SKM-1 (cell line): ENCODE results near the gene TADA2A.

Source experiments
- DNase-seq: peaks from one replicate; lab custom pipeline; 2025; ENCODE audit not compliant: unreplicated experiment; lab: John Stamatoyannopoulos, UW

The TADA2A gene

GRCh38 chr17:37458805-37459204, 52.1 kb downstream of the TADA2A start:
- no peak for DNase-seq

DNA sequence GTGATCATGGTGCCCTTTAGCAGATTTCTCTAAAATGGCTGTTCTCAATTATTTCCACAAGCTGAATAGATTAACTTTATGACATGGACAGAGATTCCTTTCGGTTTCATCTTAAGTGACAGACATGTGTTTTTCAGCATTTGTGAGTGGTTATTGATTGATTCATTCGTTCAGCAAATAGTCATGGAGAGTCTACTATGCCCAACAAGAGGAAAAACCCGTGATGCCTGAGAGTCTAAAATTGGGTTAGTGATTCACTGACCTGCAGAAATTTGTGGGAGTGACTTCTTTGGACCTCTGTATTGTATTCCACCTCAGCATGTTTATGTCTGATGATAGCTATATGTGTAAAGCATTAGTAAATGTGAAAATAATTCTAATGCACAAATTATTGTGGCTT, 55.0 kb downstream of the TADA2A start:
- DNase-seq, result no peak

DNA sequence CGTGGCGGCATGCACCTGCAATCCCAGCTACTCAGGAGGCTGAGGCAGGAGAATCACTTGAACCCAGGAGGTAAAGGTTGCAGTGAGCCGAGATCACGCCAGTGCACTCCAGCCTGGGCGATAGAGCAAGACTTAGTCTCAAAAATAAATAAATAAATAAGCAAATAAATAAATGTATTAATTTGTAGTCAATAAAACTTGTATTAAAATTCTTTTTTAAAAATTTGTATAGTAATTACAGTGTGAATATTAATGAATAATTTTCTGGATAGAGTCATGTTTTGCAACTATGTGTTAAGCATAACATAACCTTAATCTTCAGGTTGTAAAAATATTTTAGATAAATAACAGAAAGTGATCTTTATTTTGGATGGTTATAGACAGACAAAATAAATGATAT, 55.8 kb downstream of the TADA2A start:
- DNase-seq, result no peak

DNA sequence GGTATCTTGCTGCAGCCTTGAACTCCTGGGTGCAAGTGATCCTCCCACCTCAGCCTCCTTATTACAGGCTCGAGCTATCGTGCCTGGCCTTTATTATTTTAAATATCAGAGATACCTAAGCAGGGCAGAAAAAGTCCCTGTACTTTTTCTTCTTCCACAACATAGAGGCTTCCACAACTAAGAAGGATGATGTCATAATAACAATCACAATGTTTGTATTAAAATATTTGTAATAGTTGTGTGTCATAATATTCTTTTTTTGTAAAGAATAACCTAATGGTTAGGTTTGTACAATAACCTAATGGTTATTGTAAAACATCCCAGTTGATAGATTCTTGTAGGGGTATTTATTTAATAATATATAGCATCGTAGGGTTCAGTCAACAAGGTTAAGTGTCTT, 56.4 kb downstream of the TADA2A start:
- DNase-seq, result no peak

- DNase-seq, result no peak
These were observed 58.5 kb downstream of the TADA2A start for GRCh38 chr17:37465069-37465616.

DNA sequence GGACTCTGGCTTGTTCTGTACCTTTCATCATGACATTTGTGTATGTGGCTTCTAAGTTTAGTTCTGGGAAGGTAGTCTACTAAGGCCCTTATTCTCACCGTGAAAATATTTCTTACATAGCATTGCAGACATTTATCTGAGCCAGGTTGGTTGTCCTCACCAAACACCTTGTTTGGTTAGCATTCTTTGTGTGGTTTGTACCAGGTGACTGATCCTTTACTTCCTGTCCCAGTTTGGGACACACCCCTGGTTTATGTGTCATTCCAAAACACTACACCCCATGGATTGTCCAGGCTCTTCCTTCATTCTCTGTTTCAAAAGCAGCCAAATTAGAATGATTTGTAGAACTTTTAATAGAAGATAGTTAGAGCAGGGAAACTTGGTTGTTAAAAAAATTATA, 59.8 kb downstream of the TADA2A start:
- no peak for DNase-seq

DNA sequence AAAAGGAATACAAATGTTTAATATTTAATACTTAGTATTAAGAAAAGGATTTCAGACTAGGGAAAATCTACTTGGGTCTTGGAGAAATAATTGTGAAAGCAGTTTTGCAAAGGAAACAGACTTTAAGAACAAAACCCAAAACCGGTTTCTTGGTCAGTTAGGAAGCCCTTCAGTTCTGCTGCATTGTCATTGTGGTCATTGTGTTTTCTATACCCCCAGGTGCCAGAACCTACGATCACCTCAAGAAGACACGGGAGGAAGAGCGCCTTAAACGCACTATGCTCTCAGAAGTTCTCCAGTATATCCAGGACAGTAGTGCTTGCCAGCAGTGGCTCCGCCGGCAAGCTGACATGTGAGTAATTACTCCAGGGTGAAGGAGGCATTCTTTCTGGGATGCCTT, 63.5 kb downstream of the TADA2A start:
- no peak for DNase-seq

DNA sequence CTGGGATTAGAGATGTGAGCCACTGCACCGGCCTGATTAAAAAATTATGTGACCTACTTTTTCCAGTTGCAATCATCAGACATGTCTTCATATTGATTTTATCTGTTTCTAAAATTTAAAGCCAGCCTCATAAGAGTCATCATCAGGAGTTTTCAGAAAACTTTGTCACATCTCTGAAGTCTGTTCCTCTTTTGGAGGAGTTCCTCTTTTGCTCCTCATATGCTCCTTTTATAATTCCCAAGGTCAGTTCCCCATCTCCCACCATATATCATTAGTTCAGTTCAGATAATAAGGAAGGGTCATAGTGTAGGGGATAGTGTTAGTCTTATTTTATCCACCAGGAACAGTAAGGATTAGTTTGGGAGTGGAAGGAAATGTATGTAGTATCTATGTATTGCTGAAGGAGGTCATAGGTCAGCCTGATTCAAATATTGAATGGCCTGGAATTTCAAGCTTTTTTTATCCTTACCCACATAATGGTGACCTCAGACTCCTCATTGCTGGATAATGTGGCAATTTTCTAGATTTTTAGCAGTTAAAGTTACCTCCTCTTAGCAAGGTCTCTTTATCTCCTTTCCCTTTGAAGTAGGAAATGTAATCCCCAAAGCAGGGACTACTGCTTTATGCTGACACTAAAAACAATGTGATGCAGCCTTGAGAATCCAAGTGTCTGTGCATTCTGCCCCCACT, 69.2 kb downstream of the TADA2A start:
- DNase-seq, result peak; percentile 64

DNA sequence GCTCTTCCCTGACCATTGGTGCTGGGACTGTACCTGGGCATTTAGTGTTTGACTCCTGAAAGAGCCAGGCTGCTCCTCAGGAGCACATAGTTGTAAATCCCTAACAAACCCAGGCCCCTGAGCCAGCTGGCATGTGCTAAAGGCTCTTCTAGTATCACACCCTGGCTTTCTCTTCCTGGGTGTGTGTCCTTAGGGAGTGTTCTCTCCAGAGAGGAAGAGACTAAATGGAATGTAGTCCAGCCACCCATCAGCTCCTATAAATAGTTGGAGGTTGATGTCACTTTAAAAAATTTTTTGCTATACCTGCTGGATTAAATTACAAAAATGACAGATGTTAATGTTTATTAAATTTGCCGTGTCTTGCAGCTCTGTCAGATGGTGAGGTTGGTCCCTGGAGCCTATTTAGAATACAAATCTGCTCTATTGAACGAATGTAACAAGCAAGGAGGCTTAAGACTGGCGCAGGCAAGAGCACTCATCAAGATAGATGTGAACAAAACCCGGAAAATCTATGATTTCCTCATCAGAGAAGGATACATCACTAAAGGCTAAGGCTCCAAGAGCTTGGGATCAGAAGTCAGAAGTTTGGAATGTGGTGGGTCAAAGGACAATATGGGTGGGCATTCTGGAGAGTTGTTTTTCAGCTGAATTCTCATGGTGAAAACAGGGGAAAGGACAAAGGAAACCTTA, 69.9 kb downstream of the TADA2A start:
- DNase-seq, result no peak

DNA sequence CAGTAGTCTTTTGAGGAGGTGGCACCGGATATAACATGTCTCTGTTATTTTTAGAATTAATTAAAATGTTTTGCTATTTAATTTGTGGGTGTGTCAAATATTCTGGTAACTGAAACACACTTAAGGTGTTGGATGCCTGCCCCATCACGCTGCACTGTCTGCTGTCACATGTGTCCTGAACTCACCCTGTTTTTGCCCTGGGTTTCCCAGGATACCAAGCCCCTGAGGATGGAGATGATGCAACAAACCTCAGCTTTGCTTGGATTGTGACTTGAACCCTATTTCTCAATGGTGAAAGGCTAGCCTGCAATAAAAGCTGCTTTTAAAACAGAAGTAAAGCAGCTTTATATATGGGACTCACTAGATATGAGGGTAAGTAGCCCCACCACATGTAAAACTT, 71.5 kb downstream of the TADA2A start:
- DNase-seq, result no peak

DNA sequence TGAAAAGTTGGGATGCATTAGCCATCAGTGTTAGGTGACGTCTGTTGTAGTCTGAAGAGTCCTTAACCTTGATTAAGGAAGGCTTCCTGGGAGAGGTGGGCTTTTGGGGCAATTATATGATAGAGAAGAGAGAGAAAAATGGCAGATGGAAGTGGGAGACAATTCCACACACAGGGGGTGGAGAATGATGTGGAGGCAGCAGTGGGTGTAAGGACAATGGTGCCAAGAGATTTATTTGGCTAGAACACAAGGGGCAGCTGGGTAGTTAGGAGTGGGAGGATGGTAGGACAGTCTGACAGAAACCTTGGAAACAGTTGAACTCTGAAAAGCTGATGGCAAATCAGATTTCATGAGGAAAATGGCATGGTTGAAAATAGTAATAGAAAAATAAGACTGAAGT, 72.3 kb downstream of the TADA2A start:
- no peak for DNase-seq

DNA sequence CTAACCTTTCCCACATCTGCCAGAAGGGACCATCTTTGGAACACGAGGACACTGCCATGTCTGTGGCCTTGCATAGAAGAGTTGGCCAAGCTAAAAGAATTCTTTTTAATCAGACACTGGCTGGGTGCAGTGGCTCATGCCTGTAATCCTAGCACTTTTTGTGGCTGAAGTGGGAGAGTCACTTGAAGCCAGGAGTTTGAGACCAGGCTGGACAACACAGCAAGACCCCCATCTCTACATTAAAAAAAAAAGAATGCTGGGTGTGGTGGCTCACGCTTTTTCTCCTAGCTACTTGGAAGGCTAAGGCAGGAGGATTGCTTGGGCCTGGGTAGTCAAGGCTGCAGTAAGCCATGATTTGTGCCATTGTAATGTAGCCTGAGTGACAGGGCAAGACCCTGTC, 73.7 kb downstream of the TADA2A start:
- DNase-seq, result no peak

DNA sequence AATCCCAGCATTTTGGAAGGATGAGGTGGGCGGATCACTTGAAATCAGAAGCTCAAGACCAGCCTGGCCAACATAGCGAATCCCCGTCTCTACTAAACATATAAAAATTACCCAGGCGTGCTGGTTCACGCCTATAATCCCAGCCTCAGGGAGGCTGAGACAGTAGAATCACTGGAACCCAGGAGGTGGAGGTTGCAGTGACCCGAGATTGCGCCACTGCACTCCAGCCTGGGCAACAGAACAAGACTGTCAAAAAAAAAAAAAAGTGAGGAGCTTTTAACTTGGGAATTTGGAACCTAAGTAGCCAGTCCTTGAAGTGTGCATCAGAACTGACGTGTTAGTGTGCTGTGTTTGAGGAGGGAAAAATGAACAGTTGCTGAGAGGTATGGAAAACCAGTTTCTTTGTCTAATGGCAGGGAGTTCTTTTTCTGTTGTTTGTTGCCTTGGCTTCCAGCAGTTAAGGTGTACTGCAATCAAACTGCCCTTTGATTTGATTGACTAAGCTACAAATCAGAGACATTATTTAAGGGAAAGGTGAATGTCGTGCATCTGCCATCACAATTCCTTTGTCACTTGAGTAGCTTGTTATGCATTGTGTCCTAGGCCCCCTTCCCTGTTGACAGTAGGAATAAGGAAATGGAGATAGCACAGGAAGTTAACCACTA, 74.4 kb downstream of the TADA2A start:
- no peak for DNase-seq

- DNase-seq, result no peak
These were observed 76.8 kb downstream of the TADA2A start for GRCh38 chr17:37483311-37484039.

DNA sequence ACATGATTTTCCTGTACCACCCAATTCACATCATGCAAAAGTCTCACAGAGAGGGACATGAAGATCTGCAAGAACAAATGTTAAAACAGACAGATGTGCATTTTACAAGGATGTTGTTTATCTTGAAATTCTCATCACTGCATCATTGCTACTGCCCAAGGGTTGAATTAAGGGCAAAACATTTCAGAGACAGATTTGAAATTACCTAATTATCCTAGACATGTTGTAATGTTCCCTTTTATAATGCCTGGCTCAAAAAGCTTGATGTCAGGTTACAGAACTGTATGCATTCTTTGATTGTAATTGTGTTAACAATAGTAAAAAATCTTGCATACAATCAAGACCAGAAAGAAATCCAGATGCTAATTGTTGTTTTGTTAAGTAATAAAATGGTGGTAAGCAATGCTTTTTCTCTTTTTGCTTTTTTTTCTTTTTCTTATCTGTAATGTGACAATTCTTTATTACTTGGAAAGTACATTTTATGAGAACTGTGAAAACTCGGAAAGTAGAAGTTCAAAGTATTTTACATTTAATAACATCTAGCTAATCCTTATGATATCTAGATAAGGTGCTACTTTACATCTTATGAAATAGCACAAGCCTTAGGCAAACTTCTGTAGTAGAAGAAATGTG, 79.4 kb downstream of the TADA2A start:
- DNase-seq, result no peak

DNA sequence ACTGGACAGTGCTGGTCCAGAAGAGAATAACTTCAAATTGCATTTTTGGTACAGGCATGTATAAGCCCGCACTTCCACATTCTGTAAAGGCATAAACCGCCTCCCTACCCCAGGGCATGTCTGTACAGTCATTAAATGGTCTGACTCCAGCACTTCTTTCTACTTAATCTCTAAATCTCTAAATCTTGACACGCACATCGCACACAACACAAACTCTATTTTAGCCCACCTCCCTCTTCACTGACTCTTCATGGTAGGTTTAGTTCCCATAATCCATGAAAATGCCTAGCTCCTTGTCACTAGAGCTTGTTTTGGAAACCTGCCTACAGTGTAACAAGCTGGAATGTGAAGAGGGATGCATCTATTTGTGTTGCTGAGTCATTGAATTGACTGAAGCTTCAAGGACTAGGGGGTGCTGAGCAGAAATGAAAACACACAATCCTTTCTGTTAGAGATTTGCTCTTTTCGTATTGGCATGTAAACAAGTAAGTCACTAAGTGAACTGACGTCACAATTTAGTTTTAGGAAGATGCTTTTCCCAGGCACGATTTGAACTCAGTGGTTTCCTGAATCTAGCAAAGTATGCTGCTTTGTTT, 81.4 kb downstream of the TADA2A start:
- DNase-seq, result no peak

DNA sequence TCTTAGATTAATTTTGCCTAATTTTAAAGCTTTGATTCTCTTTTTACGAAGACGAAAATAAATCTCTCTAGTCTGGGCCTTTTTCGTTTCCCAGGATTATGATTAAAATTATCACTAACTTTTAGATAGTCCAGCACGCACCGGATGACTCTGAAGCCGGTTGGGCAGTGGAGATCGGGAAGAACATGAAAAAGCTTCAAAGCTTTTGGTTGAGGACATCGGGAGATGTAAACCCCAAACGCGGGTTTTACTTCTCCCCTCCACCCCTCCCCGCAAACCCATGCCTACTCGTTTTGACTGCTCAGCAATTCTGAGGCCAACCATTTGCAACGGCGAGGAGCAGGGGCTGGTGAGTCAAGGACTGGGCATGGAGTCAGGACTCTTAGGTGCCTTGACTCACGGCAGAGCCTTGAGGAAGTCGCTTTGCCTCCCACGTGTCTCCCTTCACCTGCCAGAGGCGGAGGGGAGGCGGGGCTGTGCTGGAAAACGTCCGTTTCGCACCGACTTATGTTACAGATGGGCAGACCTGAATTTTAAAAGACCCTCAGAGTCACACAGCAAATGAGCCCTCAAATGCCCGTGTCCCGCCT, 82.0 kb downstream of the TADA2A start:
- no peak for DNase-seq

DNA sequence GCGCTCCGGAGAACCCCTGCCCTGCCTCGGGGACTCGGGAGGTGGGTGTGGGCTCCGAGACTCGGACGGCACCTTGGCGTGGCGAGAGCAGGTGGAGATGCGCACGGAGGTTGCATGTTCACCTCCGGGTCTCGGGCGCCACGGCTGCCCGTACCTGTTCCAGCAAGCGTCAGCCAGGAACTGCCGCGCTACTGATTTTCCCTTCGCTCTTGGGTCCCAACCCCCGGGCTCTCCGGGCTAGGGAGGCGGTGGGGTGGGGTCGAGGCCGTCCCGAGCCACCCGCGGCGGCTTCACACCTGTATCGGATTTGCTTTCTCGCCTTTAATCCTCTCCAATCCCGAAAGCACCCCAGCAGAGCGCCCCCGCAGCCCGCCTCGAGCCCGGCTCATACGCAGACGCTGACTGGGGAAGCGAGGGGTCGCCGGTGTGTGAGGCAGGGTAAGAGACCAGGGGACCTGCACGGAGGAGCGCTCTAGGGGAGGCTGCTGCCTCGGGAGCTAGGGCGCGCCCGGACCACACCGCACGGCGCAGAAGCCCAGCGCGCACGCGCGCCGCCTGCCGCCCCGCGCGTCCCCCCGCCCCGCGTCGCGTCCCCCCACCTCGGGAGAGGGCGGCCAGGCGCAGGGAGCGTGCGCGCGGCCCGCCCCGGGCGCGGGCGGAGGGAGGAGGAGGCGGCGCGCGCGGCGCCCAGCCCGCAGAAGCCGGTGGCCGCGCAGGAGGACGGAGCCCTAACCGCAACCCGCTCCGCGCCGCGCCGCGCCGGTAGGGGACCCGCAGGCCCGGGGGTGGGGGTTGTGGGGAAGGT, 82.7 kb downstream of the TADA2A start, which contains the start of gene DUSP14:
Gene DUSP14 (plus strand): TSS at position 695 of the 805 bp plus-strand sequence. CDS start 22,382 bp downstream, outside the sequence.
- peak; percentile 58 for DNase-seq

- DNase-seq, result no peak
These were observed 83.4 kb downstream of the TADA2A start for GRCh38 chr17:37490022-37490587.
